ENCODE results near the gene AOX1. TPM values are rescaled to one million over a fixed set of nuclear protein-coding genes. Genes with fewer than 3 reads are reported as not detected.

The AOX1 gene
- total and polyA plus RNA-seq, 2 of the 8 experiments (the other 6 are each of a cell fraction or from before 2014, with no cell fraction given), result 5.6 to 8.3 TPM

DNA sequence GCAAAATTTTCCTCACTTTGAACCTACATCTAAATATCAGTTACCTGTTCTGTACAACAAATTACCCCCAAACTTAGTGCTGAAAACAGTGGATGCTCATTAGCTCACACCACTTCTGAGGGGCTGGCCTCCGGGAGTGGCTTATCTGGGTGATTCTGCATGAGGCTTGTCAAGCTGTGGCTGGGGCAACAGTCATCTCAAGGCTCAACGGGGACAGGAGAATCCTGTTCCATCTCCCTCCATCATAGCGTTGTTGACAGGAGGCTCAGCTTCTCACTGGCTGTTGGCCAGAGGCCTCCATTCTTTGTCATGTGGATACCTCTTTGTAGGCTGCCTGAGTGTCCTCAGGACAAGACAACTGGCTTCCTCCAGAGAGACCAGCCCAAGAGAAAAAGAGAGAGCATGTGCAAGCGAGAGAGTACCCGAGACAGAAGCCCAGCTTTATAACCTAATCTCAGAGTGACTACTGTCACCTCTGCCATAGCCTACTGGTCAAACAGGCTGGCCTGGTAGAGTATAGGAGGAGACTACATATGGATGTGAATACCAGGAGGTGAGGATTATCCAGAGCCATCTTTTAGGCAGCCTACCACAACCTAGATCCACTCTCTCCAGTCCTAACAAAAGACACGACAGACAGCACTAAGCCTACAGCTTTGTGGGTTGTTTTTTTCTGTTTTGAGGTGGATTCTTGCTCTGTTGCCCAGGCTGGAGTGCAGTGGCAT is 79.1 kb downstream of the AOX1 start:
- H4K5ac ChIP-seq (ENCODE audit: insufficient read length, low read depth, low read length), result no peak overlapping the region
- FAIRE-seq, result no peak
- no peak overlapping the region for H3K4ac ChIP-seq (replicated peaks; ENCODE audit: insufficient read length, low read depth, low read length)
- no peak overlapping the region for H2BK5ac ChIP-seq (ENCODE audit: low read depth, low read length)
- no peak overlapping the region for H3K56ac ChIP-seq (replicated peaks; ENCODE audit: insufficient read length, low read depth, low read length)
- H3K4me3 ChIP-seq (ENCODE audit: extremely low read depth in 1 of 4, insufficient read depth in 2 of 4, low read depth in 3 of 4, low read length in 4 of 4), result no peak overlapping the region
- H4K20me1 ChIP-seq (replicated peaks in 1 of 2; ENCODE audit: control insufficient read depth in 1 of 2, insufficient read depth in 2 of 2, low read length in 2 of 2), result no peaks in the 10 kb centered on the region
- H2AK5ac ChIP-seq (ENCODE audit: low read depth, low read length), result no peak overlapping the region
- ChIA-PET POLR2A (ENCODE audit: partially characterized antibody) (no interaction called here), CTCF (ENCODE audit: partially characterized antibody) (interaction anchor here (0.9 to 2.4 kb wide), 3 partner anchors 10 to 73 kb away, joined by 4 to 6 read pairs (median 4); no protein-coding TSS in a partner anchor)
- no peak overlapping the region for H3K27ac ChIP-seq (ENCODE audit: low read depth, low read length)
- H2BK20ac ChIP-seq (ENCODE audit: low read length), result no peak overlapping the region
- H3K18ac ChIP-seq (ENCODE audit: extremely low read depth, low read length), result no peak overlapping the region
- WGBS, 2 experiments (ENCODE audit: extremely low coverage in 1 of 2, insufficient coverage in 1 of 2, insufficient read length in 1 of 2, insufficient replicate concordance in 2 of 2, low coverage in 1 of 2, low lambda C conversion rate in 2 of 2, missing lambda C conversion rate in 1 of 2), result 90% methylated on average over 6 of the region's 6 CpGs; no CpG with 5 or more reads in 1 of the 2 experiments
- no peaks in the 10 kb centered on the region for H3K36me3 ChIP-seq (ENCODE audit: control insufficient read depth in 2 of 4, insufficient read depth in 4 of 4, low read length in 3 of 4)
- H3K23ac ChIP-seq (ENCODE audit: insufficient read length), result no peak overlapping the region
- no peak for DNase-seq (ENCODE audit: low read depth in 1 of 2, low spot score in 2 of 2)
- no peak overlapping the region for H2AFZ ChIP-seq (ENCODE audit: low read length)
- H2BK120ac ChIP-seq (replicated peaks; ENCODE audit: low read depth, low read length), result no peak overlapping the region
- H3K9ac ChIP-seq (replicated peaks in 1 of 4; ENCODE audit: extremely low read depth in 1 of 4, low read depth in 3 of 4, low read length in 3 of 4), result no peak overlapping the region
- no peaks in the 10 kb centered on the region for H3K23me2 ChIP-seq (ENCODE audit: low read depth, low read length)
- no peak overlapping the region for H4K91ac ChIP-seq (replicated peaks; ENCODE audit: insufficient read length, low read length)
- no peak overlapping the region for H4K8ac ChIP-seq (ENCODE audit: extremely low read depth, insufficient read depth, low read length)
- H3K79me1 ChIP-seq (ENCODE audit: low read depth, low read length), result no peaks in the 10 kb centered on the region
- no peak overlapping the region for H2BK12ac ChIP-seq (ENCODE audit: low read depth, low read length)
- no peaks in the 10 kb centered on the region for H3K27me3 ChIP-seq (replicated peaks in 1 of 4; ENCODE audit: control insufficient read depth in 3 of 4, extremely low read depth in 1 of 4, insufficient read depth in 3 of 4, low read length in 3 of 4)
- no peak overlapping the region for H2BK15ac ChIP-seq (ENCODE audit: low read length)
- no peaks in the 10 kb centered on the region for H3K79me2 ChIP-seq (ENCODE audit: control insufficient read depth in 1 of 2, insufficient read depth in 2 of 2, low read length in 2 of 2)
- H3K4me1 ChIP-seq (replicated peaks in 1 of 4; ENCODE audit: control insufficient read depth in 3 of 4, insufficient read depth in 4 of 4, low read length in 3 of 4), result no peaks in the 10 kb centered on the region
- no peaks in the 10 kb centered on the region for H3K9me3 ChIP-seq (ENCODE audit: insufficient read depth in 2 of 2, low read depth in 1 of 2, low read length in 1 of 2)
- no peak overlapping the region for H3K4me2 ChIP-seq (ENCODE audit: insufficient read depth in 1 of 2, low read depth in 2 of 2, low read length in 2 of 2)
- no peak overlapping the region for H3K14ac ChIP-seq (ENCODE audit: insufficient read length)
- TF ChIP-seq FOSL1 (IDR thresholded peaks at IDR 0.05; ENCODE audit: insufficient read depth, low read depth, low read length) (no peak), TAF7 (optimal IDR thresholded peaks at IDR 0.05; ENCODE audit: borderline replicate concordance, low read depth, low read length) (no peak), TCF12 (IDR thresholded peaks at IDR 0.05; ENCODE audit: low read depth, low read length) (no peak), RNF2 (IDR thresholded peaks at IDR 0.05; ENCODE audit: borderline replicate concordance, low read depth, low read length, missing control alignments, poor library complexity, severe bottlenecking) (no peak), TAF1 (IDR thresholded peaks at IDR 0.05; ENCODE audit: low read depth, low read length) (no peak), RFX5 (IDR thresholded peaks at IDR 0.05; ENCODE audit: borderline replicate concordance, low read depth, low read length) (no peak), SIRT6 (IDR thresholded peaks at IDR 0.05; ENCODE audit: low read length) (no peak), GTF2F1 (IDR thresholded peaks at IDR 0.05; ENCODE audit: borderline replicate concordance, low read depth, low read length) (no peak), TBP (IDR thresholded peaks at IDR 0.05; ENCODE audit: low read depth, low read length) (no peak), CTBP2 (IDR thresholded peaks at IDR 0.05; ENCODE audit: borderline replicate concordance, insufficient read depth, insufficient read length, low read length) (no peak), KDM5A (IDR thresholded peaks at IDR 0.05; ENCODE audit: low read length) (no peak)
- TF ChIP-seq, protein P1, sequence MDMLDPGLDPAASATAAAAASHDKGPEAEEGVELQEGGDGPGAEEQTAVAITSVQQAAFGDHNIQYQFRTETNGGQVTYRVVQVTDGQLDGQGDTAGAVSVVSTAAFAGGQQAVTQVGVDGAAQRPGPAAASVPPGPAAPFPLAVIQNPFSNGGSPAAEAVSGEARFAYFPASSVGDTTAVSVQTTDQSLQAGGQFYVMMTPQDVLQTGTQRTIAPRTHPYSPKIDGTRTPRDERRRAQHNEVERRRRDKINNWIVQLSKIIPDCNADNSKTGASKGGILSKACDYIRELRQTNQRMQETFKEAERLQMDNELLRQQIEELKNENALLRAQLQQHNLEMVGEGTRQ (IDR thresholded peaks at IDR 0.05; ENCODE audit: low read length), result no peak
